Iris pigment epithelial cell (primary cell): ENCODE data around the gene SMYD3.
"Not testable (repeated sequence)": the region's sequence is repeated elsewhere in the genome, so short reads cannot be mapped to it uniquely, and the experiment has no call there.

Source experiments
- DNase-seq: peaks from one replicate; pipeline ENCODE4 v3.0.0-alpha.2; 2011; ENCODE audit warnings: low read depth

SMYD3 gene

DNA sequence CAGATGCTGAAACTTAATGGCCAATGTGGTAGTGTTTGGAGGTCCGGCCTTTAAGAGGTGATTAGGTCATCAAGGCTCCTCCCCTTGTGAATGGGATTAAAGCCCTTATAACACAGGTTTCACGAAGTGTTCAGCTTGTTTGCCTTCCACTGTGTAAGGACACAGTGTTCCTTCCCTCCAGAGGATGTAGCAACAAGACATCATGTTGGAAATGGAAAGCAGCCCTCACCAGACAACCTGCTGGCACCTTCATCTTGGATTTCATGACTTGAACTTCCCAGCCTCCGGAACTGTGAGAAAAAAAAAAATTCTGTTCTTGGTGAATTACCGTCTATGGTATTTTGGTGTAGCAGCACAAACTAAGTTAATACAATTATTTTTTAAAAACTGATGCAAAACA is 738.5 kb downstream of the SMYD3 start:
- peak; percentile 21 for DNase-seq

DNA sequence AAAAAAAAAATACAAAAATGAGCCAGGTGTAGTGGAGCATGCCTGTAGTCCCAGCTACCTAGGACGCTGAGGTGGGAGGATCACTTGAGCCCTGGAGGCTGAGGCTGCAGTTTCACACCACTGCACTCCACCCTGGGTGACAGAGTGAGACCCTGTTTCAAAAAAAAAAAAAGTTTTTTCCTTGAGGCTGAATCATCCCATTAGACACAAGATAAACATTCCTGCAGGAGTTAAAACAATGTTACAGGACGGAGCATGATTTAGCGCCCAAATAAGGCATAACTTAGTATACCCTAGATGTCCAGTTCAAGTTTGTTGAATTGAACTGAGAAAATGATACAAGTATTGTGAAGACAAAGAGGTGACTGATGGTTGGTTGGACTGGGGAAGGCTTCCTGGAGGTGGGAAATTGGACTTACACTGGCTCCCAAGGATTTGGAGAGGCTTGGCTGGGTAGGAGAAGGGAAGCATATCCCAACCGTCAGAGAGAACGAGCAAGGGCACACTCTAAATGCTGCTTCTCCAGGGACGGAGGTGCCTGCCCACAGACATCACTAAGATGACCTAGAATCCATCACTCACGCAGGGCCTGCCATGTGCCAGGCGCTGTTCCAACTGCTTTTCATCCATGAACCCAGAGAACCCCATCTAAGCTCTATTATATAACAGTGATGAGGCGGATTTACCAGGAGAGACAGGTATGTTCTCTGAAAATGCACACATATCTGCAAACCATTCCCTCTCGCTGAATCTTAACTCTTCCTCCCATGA is 741.7 kb downstream of the SMYD3 start:
- peak; percentile 63 for DNase-seq

DNA sequence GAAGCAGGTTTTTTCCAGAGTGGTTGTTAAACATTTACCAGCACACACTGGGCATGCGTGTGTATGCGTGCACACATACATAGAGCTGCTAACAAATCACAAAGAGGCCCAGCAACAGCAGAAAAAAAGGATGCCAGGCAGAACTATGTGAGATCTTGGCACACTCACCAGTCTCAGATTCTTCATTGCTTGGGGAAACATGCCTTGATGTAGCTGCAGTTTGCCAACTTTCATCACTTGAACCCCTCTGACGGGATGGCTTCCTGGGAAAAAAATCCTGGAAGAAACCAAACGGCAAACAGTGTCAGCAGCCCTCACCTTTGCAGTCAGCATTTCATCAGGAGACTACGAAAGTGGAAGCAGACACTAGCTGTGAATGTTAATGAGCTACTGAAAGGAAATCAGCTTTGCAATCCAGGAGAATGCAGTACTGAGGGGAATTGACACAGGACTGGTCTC is 743.2 kb downstream of the SMYD3 start:
- no peak for DNase-seq

DNA sequence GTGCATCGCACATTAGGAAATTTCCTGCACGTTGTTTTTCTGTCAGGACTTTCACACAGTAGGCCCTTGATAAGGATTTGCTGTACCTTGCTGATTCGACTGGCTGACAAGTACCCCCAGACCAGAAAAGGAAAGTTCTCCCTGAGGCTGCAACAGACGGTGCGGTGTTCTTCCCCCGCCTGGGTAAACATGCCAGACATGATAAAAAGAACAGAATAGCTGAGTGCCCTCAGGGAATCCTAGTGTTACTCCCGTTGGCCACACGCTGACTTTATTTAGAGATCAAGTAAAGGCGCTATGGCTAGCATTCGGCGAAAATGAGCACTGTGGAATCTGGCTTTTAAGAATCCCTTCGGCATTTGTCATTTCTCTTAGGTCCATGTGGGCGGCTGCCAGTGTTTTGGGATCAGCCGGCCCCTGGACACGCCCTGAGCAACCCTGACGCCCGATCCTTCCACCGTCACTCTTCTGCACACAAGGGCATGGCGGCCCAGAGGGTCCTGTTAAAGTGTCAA is 744.6 kb downstream of the SMYD3 start:
- no peak for DNase-seq

DNA sequence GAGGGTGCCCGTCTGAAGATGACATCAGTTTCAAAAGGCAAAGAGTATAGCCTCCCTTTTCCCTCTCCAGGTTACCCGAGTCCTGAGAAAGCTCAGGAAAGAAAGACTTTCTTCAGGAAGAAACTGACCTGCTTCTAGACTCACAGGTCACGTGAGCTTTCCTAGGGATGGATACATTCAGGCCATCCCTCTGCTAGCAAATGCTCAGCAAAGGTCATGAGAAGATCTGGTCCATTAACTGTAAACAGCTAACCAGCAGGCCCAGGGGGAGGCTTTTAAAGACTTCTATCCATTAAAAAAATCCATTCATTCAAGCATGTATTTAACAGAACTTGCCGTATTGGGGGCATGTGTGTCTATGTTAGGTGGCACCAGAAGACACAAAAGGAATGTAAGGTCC is 746.8 kb downstream of the SMYD3 start:
- DNase-seq: no peak

DNA sequence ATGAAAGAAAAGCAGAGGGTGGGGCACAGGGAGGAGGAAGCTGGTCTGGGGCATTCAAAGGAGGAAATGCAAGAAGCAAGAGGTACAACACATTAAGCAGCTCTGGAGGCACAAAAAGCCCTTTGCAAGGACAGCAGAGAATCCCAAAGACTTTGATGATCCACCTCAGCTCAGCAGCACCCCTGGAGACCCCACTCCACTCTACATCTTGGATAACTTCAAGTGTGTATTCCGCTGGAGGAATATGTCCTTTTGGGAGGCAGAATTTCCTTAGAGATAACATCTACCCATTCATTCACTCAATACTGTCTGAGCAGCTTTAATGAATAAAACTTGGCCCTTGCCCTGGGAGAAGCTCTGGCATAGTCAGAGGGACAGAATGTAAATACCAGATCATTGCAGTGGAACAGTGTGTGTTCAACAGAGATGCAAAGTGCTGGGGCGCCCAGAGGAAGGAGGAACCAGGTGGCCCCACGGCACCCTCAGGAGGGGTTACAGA is 752.6 kb downstream of the SMYD3 start:
- peak; percentile 54 for DNase-seq

DNA sequence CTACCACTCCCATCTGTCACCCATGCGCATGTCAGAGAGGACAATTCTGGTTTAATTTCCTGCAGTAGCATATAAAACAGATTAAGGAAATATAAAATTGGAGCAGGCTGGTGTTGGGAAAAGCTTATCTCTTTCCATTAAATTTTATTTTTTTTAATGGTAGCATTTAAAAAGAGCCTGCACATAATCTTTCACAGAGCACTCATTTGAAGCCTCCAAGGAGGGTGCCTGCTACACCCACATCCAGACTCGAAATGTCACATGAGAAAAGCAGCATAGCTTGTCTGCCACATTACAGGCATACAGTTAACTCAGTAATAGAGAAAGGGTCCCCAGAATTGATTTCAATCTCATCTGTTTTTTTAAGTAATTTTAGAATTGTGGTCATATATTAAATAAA is 753.3 kb downstream of the SMYD3 start:
- no peak for DNase-seq

DNA sequence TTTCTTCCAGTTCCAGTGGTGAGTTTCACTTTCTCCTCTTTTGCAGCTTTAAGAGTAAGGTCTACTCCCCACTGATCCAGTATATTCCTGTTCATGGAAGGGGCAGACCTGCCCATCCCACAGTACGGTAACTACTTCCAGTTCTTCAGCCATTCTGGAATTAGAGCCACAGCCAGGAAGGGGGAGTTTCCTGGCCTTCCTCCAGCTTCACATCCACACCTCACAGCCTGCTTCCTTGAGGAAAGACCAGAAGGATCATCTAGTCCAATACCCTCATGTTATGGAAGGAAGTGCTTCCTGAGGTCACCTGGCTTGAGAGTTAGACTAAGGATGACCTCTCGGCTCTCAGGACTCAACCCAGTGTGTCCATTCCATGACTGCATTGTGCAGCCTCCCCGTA is 754.5 kb downstream of the SMYD3 start:
- DNase-seq: no peak

DNA sequence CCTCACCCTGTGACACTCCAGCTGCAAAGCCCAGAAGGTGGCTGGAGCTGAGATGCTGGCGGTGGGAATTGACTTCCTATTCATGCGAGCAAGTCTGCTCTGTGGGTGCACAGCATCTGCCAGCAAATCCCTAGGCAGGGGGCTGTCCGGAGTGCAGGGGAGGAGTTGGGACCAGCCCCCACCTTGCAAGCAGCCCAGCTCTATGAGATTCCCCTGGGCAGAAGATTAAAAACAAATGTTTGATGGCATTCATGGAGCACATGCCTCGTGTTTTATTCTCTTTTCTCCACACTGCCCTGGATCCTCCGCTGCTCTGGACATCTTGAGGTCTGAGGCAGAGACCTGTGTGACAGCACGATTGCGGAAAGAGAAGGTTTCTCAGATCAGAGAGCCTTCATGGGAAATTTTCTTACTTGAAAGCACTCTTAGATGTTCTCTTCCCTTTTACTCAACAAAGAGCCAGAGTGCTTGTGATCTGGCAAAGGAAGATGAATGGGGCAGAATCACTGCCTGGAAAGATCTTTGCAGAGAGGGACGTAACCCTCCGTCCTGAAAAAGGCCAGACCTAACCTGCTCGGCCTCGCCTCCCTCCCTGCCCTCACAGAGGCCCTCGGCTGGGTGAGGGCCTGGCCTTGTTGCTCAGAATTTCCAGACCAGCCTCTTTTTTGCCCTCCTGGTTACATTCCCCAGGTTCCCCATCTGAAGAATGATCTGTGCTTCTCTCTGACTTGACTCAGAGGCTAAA is 755.2 kb downstream of the SMYD3 start:
- no peak for DNase-seq

DNA sequence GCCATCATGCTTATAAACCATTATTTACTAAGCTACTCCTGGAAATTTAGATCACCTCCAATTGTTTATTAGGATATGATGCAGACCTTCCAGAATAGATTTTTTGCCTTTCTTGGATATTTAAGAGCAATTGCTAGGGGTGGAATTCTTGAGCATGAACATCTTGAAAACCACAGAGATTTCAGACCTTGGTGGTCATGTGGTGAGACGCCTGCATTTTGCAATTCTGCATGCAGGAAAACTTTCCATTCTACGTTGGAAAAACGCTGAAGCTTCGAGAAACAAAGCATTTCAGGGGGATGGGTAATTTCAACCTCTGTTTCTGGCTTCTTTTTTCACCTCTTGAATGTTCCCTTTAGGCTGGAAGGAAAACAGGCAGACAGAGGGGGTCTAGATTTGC is 756.0 kb downstream of the SMYD3 start:
- DNase-seq: peak; percentile 82

DNA sequence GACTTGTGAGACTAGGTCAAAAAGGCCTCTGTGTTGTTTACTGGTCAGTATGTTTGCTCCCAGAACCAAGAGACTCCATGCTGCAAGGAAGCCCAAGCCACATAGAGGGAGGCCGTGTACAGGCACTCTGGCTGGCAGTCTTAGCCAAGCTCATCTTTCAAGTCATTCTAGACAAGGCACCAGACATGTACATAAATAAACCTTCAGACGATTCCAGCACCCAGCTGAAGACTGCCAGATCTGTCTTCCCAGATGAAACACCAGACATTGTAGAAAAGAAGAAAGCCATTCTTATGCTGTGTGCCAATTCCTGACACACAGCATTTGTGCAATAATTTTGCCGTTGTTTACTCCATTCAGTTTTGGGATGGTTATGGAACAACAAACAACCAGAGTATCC is 756.8 kb downstream of the SMYD3 start:
- no peak for DNase-seq

DNA sequence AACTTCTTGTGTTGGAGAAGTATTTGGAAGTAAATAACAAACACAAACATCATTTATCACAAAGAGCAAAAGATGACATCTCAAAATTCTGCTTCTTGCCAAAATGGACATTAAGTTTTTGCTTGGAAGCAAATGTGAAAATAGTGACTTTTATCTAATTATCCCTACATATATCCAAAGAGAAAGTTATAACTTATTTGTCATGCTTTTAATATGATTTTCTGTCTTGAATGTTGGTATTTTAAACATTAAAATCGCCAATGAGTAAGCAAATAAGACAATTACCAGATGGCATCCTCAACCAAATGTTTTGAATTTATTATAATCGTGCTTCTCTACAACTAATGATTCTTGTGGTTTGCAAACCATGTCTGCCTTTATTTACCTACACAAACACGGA is 758.0 kb downstream of the SMYD3 start:
- DNase-seq: no peak

DNA sequence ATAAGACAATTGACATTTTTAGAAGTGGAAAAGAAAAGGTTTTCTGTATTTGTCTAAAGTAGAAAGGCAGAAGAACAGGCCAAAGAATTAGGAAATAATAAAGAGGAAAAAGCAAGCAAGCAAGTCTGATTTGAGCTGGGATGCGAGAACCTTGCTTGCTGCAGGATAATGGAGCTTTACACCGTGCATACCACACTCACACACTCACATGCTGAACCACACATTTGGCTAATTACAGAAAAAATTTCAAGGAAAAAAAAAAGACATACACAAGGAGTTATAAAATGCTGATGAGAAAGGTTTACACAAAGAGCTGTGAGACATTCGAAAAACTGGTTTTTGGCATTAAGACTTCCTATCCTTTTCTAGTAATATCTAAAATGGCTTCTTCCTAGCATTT is 758.4 kb downstream of the SMYD3 start:
- DNase-seq: no peak

DNA sequence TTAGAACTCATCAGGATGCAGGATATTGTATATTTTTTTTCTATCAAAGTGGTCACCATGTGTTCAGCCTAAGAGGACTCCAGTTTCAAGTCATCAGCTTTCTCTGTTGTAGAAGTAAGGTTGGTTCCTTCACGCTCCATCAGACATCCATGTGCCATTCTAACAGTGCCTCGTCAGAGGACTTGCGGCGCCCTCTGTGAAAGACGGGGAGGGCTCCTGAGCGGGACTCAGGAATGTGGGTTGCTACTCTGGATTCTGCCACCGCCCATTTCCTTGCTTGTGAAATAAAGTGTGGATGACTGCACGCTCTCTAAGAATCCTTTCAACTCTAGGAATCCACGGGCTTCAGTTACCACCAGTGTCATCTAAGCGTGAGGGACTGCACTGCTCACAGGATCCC is 758.8 kb downstream of the SMYD3 start:
- peak; percentile 26 for DNase-seq

DNA sequence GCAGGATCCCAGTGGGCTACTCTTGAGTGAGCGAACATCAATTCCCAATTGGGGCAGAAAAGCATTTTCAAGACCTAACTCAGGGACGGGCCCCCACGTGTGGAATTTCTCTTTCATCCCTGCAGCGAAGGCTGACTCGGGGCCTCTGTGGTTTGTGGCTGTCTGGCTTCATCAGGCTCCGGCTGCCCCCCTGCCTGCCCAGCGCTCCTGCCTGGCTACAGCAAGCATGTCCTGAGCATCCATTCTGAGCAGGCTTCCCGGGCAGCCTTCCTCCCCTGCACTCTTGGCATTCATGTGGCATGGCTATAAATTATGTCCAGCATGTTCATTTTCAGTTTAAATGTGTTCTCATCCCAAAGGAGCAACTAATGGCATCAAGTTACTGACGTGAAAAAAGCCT is 764.2 kb downstream of the SMYD3 start:
- peak; percentile 43 for DNase-seq

DNA sequence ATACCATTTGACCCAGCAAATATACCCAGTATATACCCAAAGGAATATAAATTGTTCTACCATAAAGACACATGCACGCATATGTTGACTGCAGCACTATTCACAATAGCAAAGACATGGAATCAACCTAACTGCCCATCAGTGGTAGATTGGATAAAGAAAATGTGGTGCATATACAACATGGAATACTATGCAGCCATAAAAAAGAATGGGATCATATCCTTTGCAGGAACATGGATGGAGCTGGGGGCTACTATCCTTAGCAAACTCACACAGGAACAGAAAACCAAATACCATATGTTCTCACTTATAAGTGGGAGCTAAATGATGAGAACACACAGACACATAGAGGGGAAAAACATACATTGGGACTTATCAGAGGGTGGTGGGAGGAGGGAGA is 766.7 kb downstream of the SMYD3 start:
- not testable (repeated sequence) for DNase-seq

DNA sequence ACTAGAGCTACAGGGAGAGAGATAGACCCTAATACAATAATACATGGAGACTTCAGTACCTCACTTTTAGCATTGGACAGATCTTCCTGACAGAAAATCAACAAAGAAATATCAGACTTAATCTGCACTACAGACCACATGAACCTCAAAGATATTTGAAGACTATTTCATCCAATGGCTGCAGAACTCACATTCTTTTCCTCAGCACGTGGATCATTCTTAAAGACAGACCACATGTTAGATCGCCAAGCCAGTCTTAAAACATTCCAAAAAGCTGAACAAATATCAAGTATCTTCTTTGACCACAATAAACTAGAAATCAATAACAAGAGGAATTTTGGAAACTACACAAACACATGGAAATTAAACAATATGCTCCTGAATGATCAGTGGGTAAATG is 776.3 kb downstream of the SMYD3 start:
- peak; percentile 17 for DNase-seq

DNA sequence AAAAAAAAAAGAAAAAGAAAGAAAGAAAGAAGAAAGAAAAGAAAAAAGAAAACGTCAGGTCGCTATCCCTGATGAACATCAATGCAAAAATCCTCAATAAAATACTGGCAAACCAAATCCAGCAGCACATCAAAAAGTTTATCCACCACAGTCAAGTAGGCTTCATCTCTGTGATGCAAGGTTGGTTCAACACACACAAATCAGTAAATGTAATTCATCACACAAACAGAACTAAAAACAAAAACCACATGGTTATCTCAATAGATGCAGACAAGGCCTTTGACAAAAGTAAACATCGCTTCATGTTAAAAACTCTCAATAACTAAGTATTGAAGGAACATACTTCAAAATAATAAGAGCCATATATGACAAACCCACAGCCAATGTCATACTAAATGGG is 779.0 kb downstream of the SMYD3 start:
- DNase-seq: not testable (repeated sequence)

DNA sequence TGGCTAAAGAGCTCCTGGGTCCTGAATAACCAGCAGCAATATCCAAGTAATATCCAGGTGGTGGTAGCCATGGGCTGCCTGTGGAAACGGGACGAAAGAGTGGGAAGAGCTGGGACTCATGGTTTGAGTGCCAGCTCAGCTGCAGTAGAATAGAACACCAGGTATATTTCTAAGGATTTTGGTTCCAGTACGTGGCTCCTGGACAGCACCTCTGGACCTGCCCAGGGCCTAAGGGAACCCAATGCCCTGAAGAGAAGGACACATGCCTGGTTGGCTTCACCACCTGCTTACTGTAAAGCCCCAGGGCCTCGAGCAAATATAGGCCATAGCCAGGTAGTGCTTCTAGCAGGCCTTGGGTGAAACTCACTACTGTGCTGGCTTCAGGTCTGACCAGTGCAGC is 785.6 kb downstream of the SMYD3 start:
- DNase-seq: no peak

DNA sequence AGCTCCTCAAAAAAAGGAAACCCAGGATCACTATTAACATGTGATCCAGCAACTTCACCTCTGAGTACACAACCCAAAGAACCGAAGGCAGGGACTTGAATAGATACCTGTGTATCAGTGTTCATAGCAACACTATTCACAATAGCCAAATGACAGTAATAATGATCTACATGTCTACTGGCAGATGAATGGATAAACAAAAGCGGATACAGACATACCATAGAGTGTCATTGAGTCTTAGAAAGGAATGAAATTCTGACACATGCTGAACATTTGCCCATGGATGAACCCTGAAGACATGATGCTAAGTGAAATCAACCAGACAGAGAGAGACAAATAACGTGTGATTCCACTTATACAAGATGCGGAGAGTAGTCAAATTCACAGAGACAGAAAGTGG is 788.1 kb downstream of the SMYD3 start:
- no peak for DNase-seq

DNA sequence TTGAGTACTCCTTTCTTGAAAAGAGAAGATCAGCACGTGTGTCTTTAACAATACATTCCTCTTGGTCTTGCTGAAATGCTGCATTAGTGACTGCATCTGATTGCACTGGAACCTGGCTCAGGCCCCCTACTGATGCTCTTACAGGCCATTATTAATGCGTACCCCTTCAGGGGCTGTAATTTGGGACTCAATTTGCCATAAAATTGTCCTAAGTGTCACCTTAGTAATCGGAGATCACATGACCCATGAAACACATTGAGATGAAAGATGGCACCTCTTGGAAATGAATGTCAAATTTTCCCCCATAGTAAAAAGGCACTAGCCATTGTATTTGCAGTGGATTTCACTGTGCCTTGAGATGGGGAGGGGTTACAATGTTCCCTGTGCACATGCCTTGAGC is 789.0 kb downstream of the SMYD3 start:
- no peak for DNase-seq

DNA sequence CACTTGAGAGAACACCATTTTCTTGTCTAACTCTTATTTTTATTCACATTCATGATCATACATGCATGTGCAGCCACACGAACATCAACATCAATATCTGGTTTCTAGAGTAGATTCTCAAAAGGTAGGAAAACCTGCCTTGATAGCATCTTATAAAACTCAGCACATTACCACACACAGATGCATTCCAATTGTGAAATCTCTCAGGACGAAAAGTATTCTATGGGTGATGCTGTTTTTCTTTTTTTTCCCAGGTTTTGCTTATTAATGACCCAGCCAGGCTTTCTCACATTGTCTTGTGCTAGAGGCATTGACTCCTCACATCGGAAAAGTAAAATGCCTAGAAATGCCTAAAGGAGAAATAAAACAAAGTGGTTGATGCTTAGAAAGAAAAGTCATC is 789.5 kb downstream of the SMYD3 start:
- peak; percentile 11 for DNase-seq

DNA sequence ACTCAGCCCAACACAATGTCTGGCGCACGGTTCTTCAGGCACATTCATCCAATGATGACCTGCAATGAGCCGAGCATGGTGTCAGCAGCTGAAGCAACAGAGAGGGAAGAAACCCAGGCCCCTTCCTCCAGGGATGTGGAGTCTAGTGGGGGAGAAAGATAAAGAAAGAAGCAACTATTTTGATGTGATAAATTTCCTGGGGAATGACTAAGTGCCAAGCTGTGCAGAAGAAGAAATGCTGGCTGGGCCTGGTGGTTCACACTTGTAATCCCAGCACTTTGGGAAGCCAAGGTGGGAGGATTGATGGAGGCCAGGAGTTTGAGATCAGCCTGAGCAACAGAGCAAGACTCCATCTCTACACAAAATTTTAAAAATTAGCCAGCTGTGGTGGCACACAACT is 790.5 kb downstream of the SMYD3 start:
- DNase-seq: no peak
